WTC11 (cell line): ENCODE measurements around the gene SGSM2. TPM values are rescaled to one million over a fixed set of nuclear protein-coding genes. Genes with fewer than 3 reads are reported as not detected.

Experiments
- ATAC-seq: fragments of 200-7000 bp; cut with Tn5 transposase; 2 replicates; pipeline ENCODE4 v1.10.0; 2021; ENCODE audit warnings: mild to moderate bottlenecking, moderate library complexity
- CTCF ChIA-PET: fragments of 300-600 bp; sonication (Branson Sonifier 250); formaldehyde crosslinking; loops from one replicate; lab custom pipeline; 2021; ENCODE audit warnings: antibody characterized with exemption; lab: Charles Lee
- POLR2A ChIA-PET: fragments of 350-600 bp; sonication (Branson Sonifier 250); formaldehyde crosslinking; loops from one replicate; lab custom pipeline; 2021; ENCODE audit warnings: antibody characterized with exemption; lab: Charles Lee
- DNase-seq: peaks from one replicate; pipeline ENCODE4 v3.0.0; 2021; ENCODE audit warnings: low spot score
- H3K27ac Mint-ChIP-seq: 2 replicates; pipeline ENCODE4 v1.8.0; 2021; ENCODE audit warnings: mixed read lengths
- H3K27me3 Mint-ChIP-seq: 2 replicates; pipeline ENCODE4 v1.8.0; 2021; ENCODE audit warnings: low read depth, mild to moderate bottlenecking, moderate library complexity, mixed read lengths
- H3K36me3 Mint-ChIP-seq: 2 replicates; pipeline ENCODE4 v1.8.0; 2021; ENCODE audit warnings: mixed read lengths
- H3K4me1 Mint-ChIP-seq: 2 replicates; pipeline ENCODE4 v1.8.0; 2022; ENCODE audit warnings: mixed read lengths
- H3K4me3 Mint-ChIP-seq: 2 replicates; pipeline ENCODE4 v1.8.0; 2021; ENCODE audit warnings: mild to moderate bottlenecking, moderate library complexity, mixed read lengths
- H3K9me3 Mint-ChIP-seq: 2 replicates; pipeline ENCODE4 v1.8.0; 2021; ENCODE audit warnings: mixed read lengths
- HMGA2 ChIP-seq: fragments of 250-450 bp; sonication (Bioruptor Pico); IDR thresholded peaks from 2 replicates; pipeline ENCODE4 v1.4.0; 2021; ENCODE audit warnings: mild to moderate bottlenecking, moderate library complexity
- NR2C2 ChIP-seq: sonication (generic); formaldehyde crosslinking; IDR thresholded peaks from 2 replicates; pipeline ENCODE4 v1.8.0; 2022; ENCODE audit warnings: mild to moderate bottlenecking, missing genetic modification reagents
- OVOL2 ChIP-seq: fragments of 250-450 bp; sonication (Bioruptor Pico); IDR thresholded peaks from 2 replicates; pipeline ENCODE4 v1.9.0; 2021; ENCODE audit warnings: mild to moderate bottlenecking, borderline replicate concordance
- USF2 ChIP-seq: sonication (generic); formaldehyde crosslinking; IDR thresholded peaks from 2 replicates; pipeline ENCODE4 v1.8.1; 2023; ENCODE audit warnings: mild to moderate bottlenecking, missing genetic modification reagents, moderate library complexity
- ZNF423 ChIP-seq: fragments of 250-450 bp; sonication (Bioruptor Pico); IDR thresholded peaks from 2 replicates; pipeline ENCODE4 v2.1.2; 2022; ENCODE audit warnings: mild to moderate bottlenecking, moderate library complexity
- total RNA-seq: library from RNA; stranded (reverse); gene quantifications from 3 replicates; pipeline ENCODE4 v1.2.3, GENCODE V29; 2021
- TF ChIP-seq, protein P1 (sequence below): sonication (generic); formaldehyde crosslinking; IDR thresholded peaks from 2 replicates; pipeline ENCODE4 v1.8.1; 2023; ENCODE audit warnings: mild to moderate bottlenecking, missing genetic modification reagents
- TF ChIP-seq, protein P2 (sequence below): sonication (generic); formaldehyde crosslinking; IDR thresholded peaks from 2 replicates; pipeline ENCODE4 v1.8.1; 2023; ENCODE audit warnings: mild to moderate bottlenecking, missing genetic modification reagents, borderline replicate concordance
- TF ChIP-seq, protein P3 (sequence below): fragments of 250-450 bp; sonication (Bioruptor Pico); IDR thresholded peaks from 2 replicates; pipeline ENCODE4 v1.9.0; 2021; ENCODE audit warnings: mild to moderate bottlenecking
- TF ChIP-seq, protein P4 (sequence below): sonication (generic); formaldehyde crosslinking; conservative IDR thresholded peaks from 2 replicates; pipeline ENCODE4 v1.8.1; 2023; ENCODE audit warnings: mild to moderate bottlenecking, low read depth, missing genetic modification reagents, moderate library complexity
- TF ChIP-seq, protein P5 (sequence below): sonication (generic); formaldehyde crosslinking; IDR thresholded peaks from 2 replicates; pipeline ENCODE4 v1.8.0; 2022; ENCODE audit warnings: mild to moderate bottlenecking, missing genetic modification reagents
- TF ChIP-seq, protein P6 (sequence below): sonication (generic); formaldehyde crosslinking; IDR thresholded peaks from 2 replicates; pipeline ENCODE4 v1.8.0; 2022; ENCODE audit warnings: mild to moderate bottlenecking, missing genetic modification reagents

Gene SGSM2
- total RNA-seq, 1 experiment from 2014 or later, result 50.3 TPM

DNA sequence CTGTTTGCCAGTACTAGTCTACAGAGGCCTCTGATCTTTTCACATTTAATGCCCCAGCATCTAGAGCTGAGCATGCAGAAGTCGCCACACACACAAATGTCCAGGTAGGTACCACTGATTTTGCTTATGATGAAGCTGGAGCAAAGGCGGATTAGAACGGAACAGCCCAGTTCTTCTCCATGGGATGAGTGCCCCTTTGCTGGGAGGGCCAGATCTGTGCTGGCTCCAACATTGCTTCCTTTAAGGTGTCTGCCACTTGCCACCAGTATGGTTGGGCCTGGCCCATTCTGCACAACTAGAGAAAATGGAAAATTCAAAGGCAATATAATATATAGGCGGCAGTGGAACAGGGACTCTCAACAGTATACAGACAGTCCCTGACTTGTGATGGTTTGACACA, 65.7 kb downstream of the SGSM2 start:
- ChIA-PET CTCF (interaction anchor here (4.8 to 7.0 kb wide), 2 partner anchors 13 to 20 kb away, joined by 48 to 60 read pairs; no protein-coding TSS in a partner anchor), POLR2A (interaction anchor here (0.6 to 1.9 kb wide), 3 partner anchors 10 to 11 kb away, joined by 3 to 13 read pairs (median 3); no protein-coding TSS in a partner anchor)
- Mint-ChIP-seq H3K9me3 (no peaks in the 10 kb centered on the region), H3K27me3 (0 out of 2 replicates have a peak, but pooled peaks cover 5% of the 10 kb centered on the region), H3K4me3 (peak overlapping the region; percentile 81), H3K27ac (0 out of 2 replicates have a peak overlapping the region, but pooled peaks have one; percentile 85), H3K36me3 (no peaks in the 10 kb centered on the region), H3K4me1 (peaks cover 13% of the 10 kb centered on the region)
- TF ChIP-seq, protein P1, sequence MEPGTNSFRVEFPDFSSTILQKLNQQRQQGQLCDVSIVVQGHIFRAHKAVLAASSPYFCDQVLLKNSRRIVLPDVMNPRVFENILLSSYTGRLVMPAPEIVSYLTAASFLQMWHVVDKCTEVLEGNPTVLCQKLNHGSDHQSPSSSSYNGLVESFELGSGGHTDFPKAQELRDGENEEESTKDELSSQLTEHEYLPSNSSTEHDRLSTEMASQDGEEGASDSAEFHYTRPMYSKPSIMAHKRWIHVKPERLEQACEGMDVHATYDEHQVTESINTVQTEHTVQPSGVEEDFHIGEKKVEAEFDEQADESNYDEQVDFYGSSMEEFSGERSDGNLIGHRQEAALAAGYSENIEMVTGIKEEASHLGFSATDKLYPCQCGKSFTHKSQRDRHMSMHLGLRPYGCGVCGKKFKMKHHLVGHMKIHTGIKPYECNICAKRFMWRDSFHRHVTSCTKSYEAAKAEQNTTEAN (CRISPR knock-in tag), result no peak
- TF ChIP-seq USF2 (CRISPR knock-in tag), result no peak
- TF ChIP-seq OVOL2 (CRISPR knock-in tag), result no peak
- no peak for DNase-seq
- no peak for ATAC-seq

- H3K4me3 Mint-ChIP-seq, result no peak overlapping the region
- POLR2A ChIA-PET, result no interaction called here
- ATAC-seq, result no peak
- peaks cover 6% of the 10 kb centered on the region; the same call in 1 of the 2 replicates for H3K4me1 Mint-ChIP-seq
- CTCF ChIA-PET, result interaction anchor here (4.8 to 7.0 kb wide), 2 partner anchors 11 to 22 kb away, joined by 48 to 60 read pairs; no protein-coding TSS in a partner anchor
- TF ChIP-seq ZNF423 (CRISPR knock-in tag), result no peak
- H3K9me3 Mint-ChIP-seq, result no peaks in the 10 kb centered on the region
- H3K27ac Mint-ChIP-seq, result peak overlapping the region; percentile 83
- no peaks in the 10 kb centered on the region for H3K36me3 Mint-ChIP-seq
- no peak for DNase-seq
- H3K27me3 Mint-ChIP-seq, result 0 out of 2 replicates have a peak, but pooled peaks cover 5% of the 10 kb centered on the region
Measured at GRCh38 chr17:2405247-2405926, 68.1 kb downstream of the SGSM2 start.

DNA sequence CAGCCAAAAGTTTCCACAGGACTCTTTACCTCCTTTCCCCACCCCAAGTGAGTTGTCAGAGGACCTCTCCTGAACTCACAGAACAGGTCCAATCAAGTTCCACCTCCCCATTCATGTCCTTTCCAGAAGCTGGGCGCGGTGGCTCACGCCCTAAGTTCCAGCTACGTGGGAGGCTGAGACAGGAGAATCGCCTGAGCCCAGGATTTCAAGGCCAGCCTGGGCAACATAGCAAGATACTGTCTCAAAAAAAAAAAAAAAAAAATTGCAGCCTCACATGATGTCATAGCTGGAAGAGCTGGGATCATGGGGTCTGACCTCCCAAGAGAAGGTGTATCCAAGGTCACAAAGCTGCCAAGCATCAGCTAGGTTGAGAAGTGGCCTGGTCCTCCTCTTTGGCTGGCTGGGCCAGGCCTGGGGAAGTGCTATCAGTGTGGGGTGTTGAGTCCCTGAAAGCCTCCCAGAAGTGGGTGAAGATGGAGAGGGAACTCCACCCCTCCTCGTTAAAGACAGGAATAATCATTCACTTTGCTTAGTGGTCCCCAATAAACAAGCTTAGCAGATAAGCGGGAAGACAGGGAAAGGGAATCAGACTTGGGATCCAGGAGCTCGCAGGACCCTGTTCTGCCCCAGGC, 69.1 kb downstream of the SGSM2 start:
- peak overlapping the region; percentile 48; the same call in 1 of the 2 replicates for H3K27ac Mint-ChIP-seq
- TF ChIP-seq HMGA2 (CRISPR knock-in tag), result no peak
- TF ChIP-seq, protein P2, sequence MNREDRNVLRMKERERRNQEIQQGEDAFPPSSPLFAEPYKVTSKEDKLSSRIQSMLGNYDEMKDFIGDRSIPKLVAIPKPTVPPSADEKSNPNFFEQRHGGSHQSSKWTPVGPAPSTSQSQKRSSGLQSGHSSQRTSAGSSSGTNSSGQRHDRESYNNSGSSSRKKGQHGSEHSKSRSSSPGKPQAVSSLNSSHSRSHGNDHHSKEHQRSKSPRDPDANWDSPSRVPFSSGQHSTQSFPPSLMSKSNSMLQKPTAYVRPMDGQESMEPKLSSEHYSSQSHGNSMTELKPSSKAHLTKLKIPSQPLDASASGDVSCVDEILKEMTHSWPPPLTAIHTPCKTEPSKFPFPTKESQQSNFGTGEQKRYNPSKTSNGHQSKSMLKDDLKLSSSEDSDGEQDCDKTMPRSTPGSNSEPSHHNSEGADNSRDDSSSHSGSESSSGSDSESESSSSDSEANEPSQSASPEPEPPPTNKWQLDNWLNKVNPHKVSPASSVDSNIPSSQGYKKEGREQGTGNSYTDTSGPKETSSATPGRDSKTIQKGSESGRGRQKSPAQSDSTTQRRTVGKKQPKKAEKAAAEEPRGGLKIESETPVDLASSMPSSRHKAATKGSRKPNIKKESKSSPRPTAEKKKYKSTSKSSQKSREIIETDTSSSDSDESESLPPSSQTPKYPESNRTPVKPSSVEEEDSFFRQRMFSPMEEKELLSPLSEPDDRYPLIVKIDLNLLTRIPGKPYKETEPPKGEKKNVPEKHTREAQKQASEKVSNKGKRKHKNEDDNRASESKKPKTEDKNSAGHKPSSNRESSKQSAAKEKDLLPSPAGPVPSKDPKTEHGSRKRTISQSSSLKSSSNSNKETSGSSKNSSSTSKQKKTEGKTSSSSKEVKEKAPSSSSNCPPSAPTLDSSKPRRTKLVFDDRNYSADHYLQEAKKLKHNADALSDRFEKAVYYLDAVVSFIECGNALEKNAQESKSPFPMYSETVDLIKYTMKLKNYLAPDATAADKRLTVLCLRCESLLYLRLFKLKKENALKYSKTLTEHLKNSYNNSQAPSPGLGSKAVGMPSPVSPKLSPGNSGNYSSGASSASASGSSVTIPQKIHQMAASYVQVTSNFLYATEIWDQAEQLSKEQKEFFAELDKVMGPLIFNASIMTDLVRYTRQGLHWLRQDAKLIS (CRISPR knock-in tag), result no peak
- TF ChIP-seq, protein P3, sequence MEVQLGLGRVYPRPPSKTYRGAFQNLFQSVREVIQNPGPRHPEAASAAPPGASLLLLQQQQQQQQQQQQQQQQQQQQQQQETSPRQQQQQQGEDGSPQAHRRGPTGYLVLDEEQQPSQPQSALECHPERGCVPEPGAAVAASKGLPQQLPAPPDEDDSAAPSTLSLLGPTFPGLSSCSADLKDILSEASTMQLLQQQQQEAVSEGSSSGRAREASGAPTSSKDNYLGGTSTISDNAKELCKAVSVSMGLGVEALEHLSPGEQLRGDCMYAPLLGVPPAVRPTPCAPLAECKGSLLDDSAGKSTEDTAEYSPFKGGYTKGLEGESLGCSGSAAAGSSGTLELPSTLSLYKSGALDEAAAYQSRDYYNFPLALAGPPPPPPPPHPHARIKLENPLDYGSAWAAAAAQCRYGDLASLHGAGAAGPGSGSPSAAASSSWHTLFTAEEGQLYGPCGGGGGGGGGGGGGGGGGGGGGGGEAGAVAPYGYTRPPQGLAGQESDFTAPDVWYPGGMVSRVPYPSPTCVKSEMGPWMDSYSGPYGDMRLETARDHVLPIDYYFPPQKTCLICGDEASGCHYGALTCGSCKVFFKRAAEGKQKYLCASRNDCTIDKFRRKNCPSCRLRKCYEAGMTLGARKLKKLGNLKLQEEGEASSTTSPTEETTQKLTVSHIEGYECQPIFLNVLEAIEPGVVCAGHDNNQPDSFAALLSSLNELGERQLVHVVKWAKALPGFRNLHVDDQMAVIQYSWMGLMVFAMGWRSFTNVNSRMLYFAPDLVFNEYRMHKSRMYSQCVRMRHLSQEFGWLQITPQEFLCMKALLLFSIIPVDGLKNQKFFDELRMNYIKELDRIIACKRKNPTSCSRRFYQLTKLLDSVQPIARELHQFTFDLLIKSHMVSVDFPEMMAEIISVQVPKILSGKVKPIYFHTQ, result no peak
- TF ChIP-seq, protein P4, sequence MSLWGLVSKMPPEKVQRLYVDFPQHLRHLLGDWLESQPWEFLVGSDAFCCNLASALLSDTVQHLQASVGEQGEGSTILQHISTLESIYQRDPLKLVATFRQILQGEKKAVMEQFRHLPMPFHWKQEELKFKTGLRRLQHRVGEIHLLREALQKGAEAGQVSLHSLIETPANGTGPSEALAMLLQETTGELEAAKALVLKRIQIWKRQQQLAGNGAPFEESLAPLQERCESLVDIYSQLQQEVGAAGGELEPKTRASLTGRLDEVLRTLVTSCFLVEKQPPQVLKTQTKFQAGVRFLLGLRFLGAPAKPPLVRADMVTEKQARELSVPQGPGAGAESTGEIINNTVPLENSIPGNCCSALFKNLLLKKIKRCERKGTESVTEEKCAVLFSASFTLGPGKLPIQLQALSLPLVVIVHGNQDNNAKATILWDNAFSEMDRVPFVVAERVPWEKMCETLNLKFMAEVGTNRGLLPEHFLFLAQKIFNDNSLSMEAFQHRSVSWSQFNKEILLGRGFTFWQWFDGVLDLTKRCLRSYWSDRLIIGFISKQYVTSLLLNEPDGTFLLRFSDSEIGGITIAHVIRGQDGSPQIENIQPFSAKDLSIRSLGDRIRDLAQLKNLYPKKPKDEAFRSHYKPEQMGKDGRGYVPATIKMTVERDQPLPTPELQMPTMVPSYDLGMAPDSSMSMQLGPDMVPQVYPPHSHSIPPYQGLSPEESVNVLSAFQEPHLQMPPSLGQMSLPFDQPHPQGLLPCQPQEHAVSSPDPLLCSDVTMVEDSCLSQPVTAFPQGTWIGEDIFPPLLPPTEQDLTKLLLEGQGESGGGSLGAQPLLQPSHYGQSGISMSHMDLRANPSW (CRISPR knock-in tag), result no peak
- no peak for TF ChIP-seq NR2C2 (CRISPR knock-in tag)
- TF ChIP-seq, protein P5, sequence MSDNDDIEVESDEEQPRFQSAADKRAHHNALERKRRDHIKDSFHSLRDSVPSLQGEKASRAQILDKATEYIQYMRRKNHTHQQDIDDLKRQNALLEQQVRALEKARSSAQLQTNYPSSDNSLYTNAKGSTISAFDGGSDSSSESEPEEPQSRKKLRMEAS (CRISPR knock-in tag), result no peak
- TF ChIP-seq, protein P6, sequence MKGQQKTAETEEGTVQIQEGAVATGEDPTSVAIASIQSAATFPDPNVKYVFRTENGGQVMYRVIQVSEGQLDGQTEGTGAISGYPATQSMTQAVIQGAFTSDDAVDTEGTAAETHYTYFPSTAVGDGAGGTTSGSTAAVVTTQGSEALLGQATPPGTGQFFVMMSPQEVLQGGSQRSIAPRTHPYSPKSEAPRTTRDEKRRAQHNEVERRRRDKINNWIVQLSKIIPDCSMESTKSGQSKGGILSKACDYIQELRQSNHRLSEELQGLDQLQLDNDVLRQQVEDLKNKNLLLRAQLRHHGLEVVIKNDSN (CRISPR knock-in tag), result no peak

More for the DNA sequence above, 69.1 kb downstream of the SGSM2 start:
- H3K4me3 Mint-ChIP-seq, result no peak overlapping the region
- H3K4me1 Mint-ChIP-seq, result peaks cover 6% of the 10 kb centered on the region; the same call in 1 of the 2 replicates
- H3K36me3 Mint-ChIP-seq, result peaks cover 7% of the 10 kb centered on the region
- DNase-seq, result no peak
- no peak for ATAC-seq
- POLR2A ChIA-PET, result interaction anchor here (0.6 to 0.7 kb wide), 2 partner anchors 37 to 485 kb away, joined by 3 to 5 read pairs; no protein-coding TSS in a partner anchor
- CTCF ChIA-PET, result interaction anchor here (0.7 to 2.4 kb wide), 4 partner anchors 10 to 280 kb away, joined by 4 to 24 read pairs (median 14); no protein-coding TSS in a partner anchor
- H3K9me3 Mint-ChIP-seq, result no peaks in the 10 kb centered on the region
- H3K27me3 Mint-ChIP-seq, result 0 out of 2 replicates have a peak, but pooled peaks cover 5% of the 10 kb centered on the region
